ENCODE results near the gene ARID5B.
A peak's percentile ranks its signal among the peaks of the same experiment; 100 is the strongest.

Gene ARID5B

DNA sequence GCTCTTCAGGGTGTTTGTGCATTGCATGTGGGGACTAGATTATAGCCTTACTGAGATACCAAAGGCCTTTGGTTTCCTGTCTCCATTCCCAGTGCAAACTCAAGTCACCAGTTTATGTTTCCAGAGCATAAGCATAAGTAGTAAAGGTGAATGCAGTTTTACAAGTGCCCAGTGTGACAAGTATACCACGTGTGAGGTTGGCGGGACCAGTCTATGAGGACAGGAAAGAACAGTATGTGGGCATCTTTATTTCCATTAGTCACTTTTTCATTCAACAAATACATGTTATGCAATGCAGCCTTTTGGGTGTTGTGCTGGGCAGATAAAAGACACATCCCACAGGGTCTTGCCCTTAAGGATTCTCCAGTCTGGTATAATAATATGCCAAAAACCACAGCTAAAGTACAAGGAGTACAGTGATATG lies 146.5 kb downstream of the ARID5B start:
- Histone ChIP-seq H3K27me3 (ENCODE audit: control insufficient read depth, insufficient read depth, low read length) (peaks cover 22% of the 10 kb centered on the region), H3K27ac (ENCODE audit: low read length) (no peak overlapping the region), H3K9ac (ENCODE audit: low read length) (no peak overlapping the region), H3K4me3 (ENCODE audit: low read length) (no peak overlapping the region), H3K36me3 (ENCODE audit: control insufficient read depth, low read depth, low read length) (no peaks in the 10 kb centered on the region), H3K4me1 (ENCODE audit: control insufficient read depth, low read depth, low read length) (peaks cover 34% of the 10 kb centered on the region), H3K9me3 (ENCODE audit: control insufficient read depth, low read depth, low read length) (no peaks in the 10 kb centered on the region)

DNA sequence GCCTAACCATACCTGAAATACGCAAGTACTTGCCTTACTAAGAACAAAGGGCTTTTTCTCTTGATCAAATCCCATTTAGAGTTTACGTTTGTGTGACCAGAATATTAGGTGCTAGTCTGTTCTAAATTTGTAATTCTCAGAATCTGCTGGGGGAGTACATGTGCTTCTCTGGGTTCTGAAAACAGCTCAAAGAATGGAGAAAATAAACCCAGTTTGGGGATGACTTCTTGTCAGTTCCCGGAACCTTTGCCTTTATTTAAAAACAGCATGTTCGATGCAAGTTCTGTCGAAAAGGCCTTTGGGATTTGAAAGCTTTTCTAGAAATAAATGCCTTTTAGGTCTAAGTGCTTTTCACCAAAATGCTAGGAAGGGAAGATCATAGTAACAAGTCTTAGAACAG lies 147.0 kb downstream of the ARID5B start:
- Histone ChIP-seq H3K4me1 (ENCODE audit: control insufficient read depth, low read depth, low read length) (peaks cover 29% of the 10 kb centered on the region), H3K9ac (ENCODE audit: low read length) (no peak overlapping the region)

DNA sequence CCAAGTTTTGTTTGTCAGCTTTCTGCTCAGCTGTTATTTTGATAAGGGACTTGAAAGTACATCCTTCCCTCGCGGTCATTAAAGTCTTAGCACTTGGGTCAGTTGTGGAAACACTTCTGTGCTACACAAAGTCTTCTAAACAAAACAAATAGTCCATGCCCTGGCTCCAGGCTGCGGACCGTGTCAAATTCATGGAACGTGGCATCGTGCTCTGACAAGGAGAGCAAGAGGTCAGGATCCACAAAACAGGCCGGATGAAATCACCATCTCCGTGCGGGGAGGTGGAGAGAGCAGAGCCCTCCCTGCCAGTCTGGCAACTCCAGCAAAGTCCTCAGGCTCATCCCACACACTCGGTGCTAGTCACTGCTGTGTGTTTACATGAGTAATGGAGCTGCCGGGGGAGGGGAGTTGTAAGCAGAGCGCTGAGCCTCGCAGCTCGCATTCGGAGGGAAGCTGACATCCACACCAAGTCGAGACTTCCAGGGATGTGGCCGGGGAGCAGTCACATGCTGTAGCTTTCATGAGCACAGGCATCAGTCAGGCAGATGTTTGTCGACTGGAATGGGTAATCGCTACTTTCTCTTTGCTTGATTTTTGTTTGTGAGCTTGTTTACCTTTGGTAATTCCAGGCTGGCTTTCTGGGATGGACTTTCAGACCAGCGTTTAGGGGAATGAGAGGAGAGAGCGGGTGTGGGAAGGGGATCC lies 147.6 kb downstream of the ARID5B start:
- Histone ChIP-seq H3K9me3 (ENCODE audit: control insufficient read depth, low read depth, low read length) (no peaks in the 10 kb centered on the region), H3K36me3 (ENCODE audit: control insufficient read depth, low read depth, low read length) (no peaks in the 10 kb centered on the region), H3K27ac (ENCODE audit: low read length) (no peak overlapping the region), H3K9ac (ENCODE audit: low read length) (no peak overlapping the region), H3K4me3 (ENCODE audit: low read length) (peak overlapping the region; percentile 44), H3K27me3 (ENCODE audit: control insufficient read depth, insufficient read depth, low read length) (peaks cover 22% of the 10 kb centered on the region), H3K4me1 (ENCODE audit: control insufficient read depth, low read depth, low read length) (peaks cover 25% of the 10 kb centered on the region)

More for the DNA sequence above, 147.0 kb downstream of the ARID5B start:
- Histone ChIP-seq H3K9me3 (ENCODE audit: control insufficient read depth, low read depth, low read length) (no peaks in the 10 kb centered on the region), H3K4me3 (ENCODE audit: low read length) (peak overlapping the region; percentile 44), H3K27ac (ENCODE audit: low read length) (no peak overlapping the region), H3K27me3 (ENCODE audit: control insufficient read depth, insufficient read depth, low read length) (peaks cover 22% of the 10 kb centered on the region), H3K36me3 (ENCODE audit: control insufficient read depth, low read depth, low read length) (no peaks in the 10 kb centered on the region)

DNA sequence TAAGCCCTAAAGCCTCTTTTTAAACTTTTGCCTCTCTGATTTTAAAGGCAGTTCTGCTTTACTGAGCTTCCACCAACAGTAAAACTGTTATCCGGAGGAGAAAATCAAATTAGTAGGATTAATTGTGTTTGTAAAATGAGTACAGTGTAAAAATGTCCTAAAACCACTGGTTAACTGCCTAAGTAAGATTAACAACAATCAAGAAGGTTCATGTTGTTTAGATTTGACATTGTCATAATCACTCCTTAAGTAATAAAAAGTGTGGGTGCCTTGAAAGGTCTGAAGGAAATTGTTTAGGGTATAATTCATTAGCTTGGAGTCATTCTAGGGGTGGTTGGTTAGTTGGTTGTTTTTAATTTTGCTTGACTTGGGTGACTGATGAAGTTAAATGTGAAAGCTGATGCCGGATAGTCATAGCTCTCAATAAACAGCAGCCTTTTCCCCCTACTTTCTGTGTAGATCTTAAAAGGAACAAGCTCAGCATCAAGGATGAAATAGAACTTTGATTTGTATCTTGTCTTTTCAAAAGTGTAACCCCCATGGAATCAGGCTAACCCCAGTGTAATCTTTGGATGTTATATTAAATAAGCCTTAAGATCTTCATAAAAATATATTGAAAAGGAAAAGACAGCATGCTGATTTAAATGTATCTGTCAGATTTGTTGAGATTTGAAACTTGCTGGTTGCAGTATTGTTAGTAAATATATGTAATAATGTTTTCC lies 148.3 kb downstream of the ARID5B start:
- Histone ChIP-seq H3K27ac (ENCODE audit: low read length) (no peak overlapping the region), H3K36me3 (ENCODE audit: control insufficient read depth, low read depth, low read length) (no peaks in the 10 kb centered on the region), H3K27me3 (ENCODE audit: control insufficient read depth, insufficient read depth, low read length) (peaks cover 22% of the 10 kb centered on the region), H3K4me3 (ENCODE audit: low read length) (peak overlapping the region; percentile 44), H3K9ac (ENCODE audit: low read length) (no peak overlapping the region), H3K4me1 (ENCODE audit: control insufficient read depth, low read depth, low read length) (peaks cover 25% of the 10 kb centered on the region), H3K9me3 (ENCODE audit: control insufficient read depth, low read depth, low read length) (no peaks in the 10 kb centered on the region)

DNA sequence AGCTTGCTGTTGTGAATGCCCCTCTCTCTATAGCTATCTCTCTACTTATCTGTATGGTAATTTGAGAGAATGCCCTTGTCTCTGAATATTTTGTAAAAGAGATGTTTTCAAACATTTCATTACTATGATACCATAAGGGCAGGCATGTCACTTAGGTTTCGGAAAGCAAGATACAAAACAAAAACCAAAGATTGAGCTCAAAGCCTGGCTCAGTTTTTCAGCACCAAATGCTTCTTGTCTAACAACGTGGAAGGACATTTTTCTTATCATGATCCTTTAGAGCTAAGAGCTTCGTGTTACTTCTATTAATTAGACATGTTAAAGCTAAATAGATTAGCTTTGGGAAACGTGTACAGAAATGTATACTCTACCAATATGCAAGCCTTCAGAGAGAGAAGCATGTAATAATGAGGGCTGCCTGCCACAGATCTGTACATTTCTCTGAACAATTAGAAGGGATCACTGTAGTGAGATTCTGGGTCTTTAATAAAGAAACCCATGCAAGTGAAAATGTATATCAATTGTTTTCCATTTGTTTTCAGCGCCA lies 148.9 kb downstream of the ARID5B start:
- Histone ChIP-seq H3K9me3 (ENCODE audit: control insufficient read depth, low read depth, low read length) (no peaks in the 10 kb centered on the region), H3K27me3 (ENCODE audit: control insufficient read depth, insufficient read depth, low read length) (peaks cover 22% of the 10 kb centered on the region), H3K4me3 (ENCODE audit: low read length) (no peak overlapping the region), H3K27ac (ENCODE audit: low read length) (no peak overlapping the region), H3K4me1 (ENCODE audit: control insufficient read depth, low read depth, low read length) (peaks cover 25% of the 10 kb centered on the region), H3K36me3 (ENCODE audit: control insufficient read depth, low read depth, low read length) (no peaks in the 10 kb centered on the region), H3K9ac (ENCODE audit: low read length) (no peak overlapping the region)

DNA sequence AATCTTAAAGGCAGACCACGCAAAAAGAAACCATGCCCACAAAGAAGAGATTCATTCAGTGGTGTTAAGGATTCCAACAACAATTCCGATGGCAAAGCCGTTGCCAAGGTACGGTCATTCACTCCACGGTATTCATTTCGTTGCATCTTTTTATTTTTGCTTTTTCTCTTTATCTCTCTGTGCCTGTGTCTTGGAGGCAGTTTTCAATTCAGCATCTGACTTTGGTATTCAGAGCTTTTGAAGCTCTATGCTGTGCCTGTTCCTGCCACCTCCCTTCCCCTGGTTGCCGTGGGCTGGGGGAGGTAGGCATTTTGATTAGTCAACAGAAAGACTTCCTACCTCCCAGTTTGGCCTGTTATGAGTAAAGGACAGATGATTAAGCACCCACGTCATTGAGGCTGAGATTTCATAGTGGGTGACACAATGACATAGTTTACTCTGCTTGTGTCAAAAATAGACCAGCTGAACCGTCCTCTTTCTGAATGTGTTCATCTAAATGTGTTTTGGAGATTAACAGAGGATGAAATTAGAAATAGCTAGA lies 149.5 kb downstream of the ARID5B start:
- Histone ChIP-seq H3K9ac (ENCODE audit: low read length) (no peak overlapping the region), H3K36me3 (ENCODE audit: control insufficient read depth, low read depth, low read length) (no peaks in the 10 kb centered on the region), H3K9me3 (ENCODE audit: control insufficient read depth, low read depth, low read length) (no peaks in the 10 kb centered on the region), H3K27me3 (ENCODE audit: control insufficient read depth, insufficient read depth, low read length) (peaks cover 22% of the 10 kb centered on the region), H3K4me3 (ENCODE audit: low read length) (no peak overlapping the region), H3K4me1 (ENCODE audit: control insufficient read depth, low read depth, low read length) (peaks cover 25% of the 10 kb centered on the region), H3K27ac (ENCODE audit: low read length) (no peak overlapping the region)

DNA sequence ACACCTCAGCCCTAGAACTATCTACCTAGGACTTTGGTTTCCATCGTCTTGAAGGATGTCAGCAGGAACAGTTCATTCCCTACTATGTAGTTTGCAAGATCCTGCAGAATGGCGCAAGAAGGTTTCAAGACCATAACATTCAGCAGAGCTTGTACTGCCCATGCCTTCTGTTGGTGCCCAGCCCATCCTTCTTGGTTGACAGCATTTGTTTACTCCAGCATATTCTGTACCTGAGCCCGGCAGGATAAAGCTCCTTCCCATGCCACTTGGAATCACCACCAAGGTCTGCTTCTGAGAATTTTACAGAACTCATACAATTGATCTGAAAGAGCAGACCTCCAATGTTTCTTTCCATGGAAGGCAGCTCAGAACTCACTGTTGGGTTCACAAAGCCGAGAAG lies 150.8 kb downstream of the ARID5B start:
- H3K4me3 ChIP-seq (ENCODE audit: low read length), result no peak overlapping the region
- peaks cover 22% of the 10 kb centered on the region for H3K27me3 ChIP-seq (ENCODE audit: control insufficient read depth, insufficient read depth, low read length)
- no peak overlapping the region for H3K9ac ChIP-seq (ENCODE audit: low read length)
- no peaks in the 10 kb centered on the region for H3K36me3 ChIP-seq (ENCODE audit: control insufficient read depth, low read depth, low read length)
- no peak overlapping the region for H3K27ac ChIP-seq (ENCODE audit: low read length)
- peaks cover 25% of the 10 kb centered on the region for H3K4me1 ChIP-seq (ENCODE audit: control insufficient read depth, low read depth, low read length)
- H3K9me3 ChIP-seq (ENCODE audit: control insufficient read depth, low read depth, low read length), result no peaks in the 10 kb centered on the region

DNA sequence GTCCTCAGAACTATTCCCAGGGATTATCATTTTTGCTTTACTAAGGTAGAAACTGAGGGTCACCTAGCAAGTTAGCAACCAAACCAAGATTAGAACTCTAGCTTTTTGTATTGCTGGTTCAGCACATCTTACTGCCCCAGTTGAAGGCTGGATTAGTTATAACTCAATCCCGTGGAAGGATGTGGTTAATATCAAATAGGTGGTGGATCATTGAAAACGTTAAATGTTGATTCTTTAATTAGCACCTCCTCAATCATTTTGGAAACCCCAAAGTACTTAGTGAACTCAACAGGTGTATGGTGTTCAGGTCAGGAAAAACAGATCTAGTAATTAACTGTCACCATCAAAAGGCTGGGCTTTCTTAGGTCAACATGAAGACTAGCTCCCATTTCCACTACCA lies 152.4 kb downstream of the ARID5B start:
- Histone ChIP-seq H3K9ac (ENCODE audit: low read length) (no peak overlapping the region), H3K36me3 (ENCODE audit: control insufficient read depth, low read depth, low read length) (no peaks in the 10 kb centered on the region), H3K27ac (ENCODE audit: low read length) (no peak overlapping the region)

DNA sequence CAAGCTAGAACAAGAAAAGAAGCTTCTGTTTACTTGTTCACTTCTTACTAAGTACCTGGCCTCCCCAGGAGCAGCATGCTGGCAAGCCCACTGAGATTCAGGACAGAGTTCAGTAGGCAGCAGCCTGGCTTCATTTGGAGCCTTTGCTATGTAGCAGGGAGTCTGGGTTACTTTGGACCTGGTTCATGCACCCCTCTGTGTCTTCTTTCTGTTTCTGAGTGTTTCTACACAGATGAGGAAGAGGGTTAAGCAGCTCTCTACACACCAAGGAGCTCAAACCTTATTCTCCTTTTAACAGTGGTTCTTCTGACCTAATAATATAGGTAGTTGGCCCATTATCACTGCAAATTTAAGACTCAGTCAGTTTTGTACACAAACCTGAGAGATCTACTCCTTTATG lies 152.9 kb downstream of the ARID5B start:
- Histone ChIP-seq H3K4me3 (ENCODE audit: low read length) (no peak overlapping the region), H3K9ac (ENCODE audit: low read length) (no peak overlapping the region), H3K4me1 (ENCODE audit: control insufficient read depth, low read depth, low read length) (peaks cover 16% of the 10 kb centered on the region), H3K27ac (ENCODE audit: low read length) (no peak overlapping the region), H3K36me3 (ENCODE audit: control insufficient read depth, low read depth, low read length) (no peaks in the 10 kb centered on the region), H3K27me3 (ENCODE audit: control insufficient read depth, insufficient read depth, low read length) (peaks cover 12% of the 10 kb centered on the region), H3K9me3 (ENCODE audit: control insufficient read depth, low read depth, low read length) (no peaks in the 10 kb centered on the region)

More for the DNA sequence above, 152.4 kb downstream of the ARID5B start:
- Histone ChIP-seq H3K4me1 (ENCODE audit: control insufficient read depth, low read depth, low read length) (peaks cover 19% of the 10 kb centered on the region), H3K4me3 (ENCODE audit: low read length) (no peak overlapping the region), H3K27me3 (ENCODE audit: control insufficient read depth, insufficient read depth, low read length) (peaks cover 16% of the 10 kb centered on the region), H3K9me3 (ENCODE audit: control insufficient read depth, low read depth, low read length) (no peaks in the 10 kb centered on the region)

DNA sequence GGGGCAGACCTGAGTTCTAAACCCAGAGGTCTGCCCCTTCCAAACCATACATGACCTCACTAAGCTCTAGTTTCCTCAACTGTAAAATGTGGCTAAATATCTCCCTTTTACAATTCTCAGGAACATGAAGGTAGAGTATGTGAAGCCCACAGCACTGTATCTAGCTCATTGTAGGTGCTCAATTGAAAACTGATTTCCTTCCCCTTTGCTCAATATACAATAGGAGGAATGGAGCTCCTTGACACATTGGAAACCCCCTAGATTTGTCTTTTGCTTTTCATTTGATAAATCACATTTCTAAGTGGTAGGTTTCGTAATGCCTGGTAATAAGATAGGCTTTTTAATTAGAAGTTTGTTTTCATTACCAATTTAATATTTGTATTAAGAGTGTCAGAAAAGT lies 153.3 kb downstream of the ARID5B start:
- no peaks in the 10 kb centered on the region for H3K9me3 ChIP-seq (ENCODE audit: control insufficient read depth, low read depth, low read length)
- no peaks in the 10 kb centered on the region for H3K36me3 ChIP-seq (ENCODE audit: control insufficient read depth, low read depth, low read length)
- H3K4me3 ChIP-seq (ENCODE audit: low read length), result no peak overlapping the region
- H3K27me3 ChIP-seq (ENCODE audit: control insufficient read depth, insufficient read depth, low read length), result peaks cover 8% of the 10 kb centered on the region
- peaks cover 11% of the 10 kb centered on the region for H3K4me1 ChIP-seq (ENCODE audit: control insufficient read depth, low read depth, low read length)
- H3K9ac ChIP-seq (ENCODE audit: low read length), result no peak overlapping the region
- no peak overlapping the region for H3K27ac ChIP-seq (ENCODE audit: low read length)

DNA sequence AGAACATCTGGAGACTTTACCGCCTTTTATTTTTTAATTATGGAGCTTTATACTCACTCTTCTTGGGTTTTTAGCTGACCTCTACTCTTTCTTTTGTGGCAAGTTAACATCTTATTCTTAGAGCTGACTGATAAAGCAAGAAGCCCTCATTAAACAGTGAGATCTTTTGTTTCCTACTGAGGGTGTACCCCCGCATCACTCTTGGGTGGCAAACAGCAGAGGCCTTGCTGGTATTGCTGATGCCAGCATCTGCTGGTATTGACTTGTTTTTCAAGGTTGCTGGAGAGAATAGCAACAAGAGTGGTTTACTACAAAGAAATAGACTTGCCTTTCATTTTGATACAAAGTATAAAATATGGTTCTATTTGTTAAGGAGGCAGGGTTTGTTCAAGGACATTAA lies 154.7 kb downstream of the ARID5B start:
- no peak overlapping the region for H3K4me3 ChIP-seq (ENCODE audit: low read length)
- H3K9ac ChIP-seq (ENCODE audit: low read length), result no peak overlapping the region
- no peaks in the 10 kb centered on the region for H3K36me3 ChIP-seq (ENCODE audit: control insufficient read depth, low read depth, low read length)
- H3K27me3 ChIP-seq (ENCODE audit: control insufficient read depth, insufficient read depth, low read length), result no peaks in the 10 kb centered on the region
- no peak overlapping the region for H3K27ac ChIP-seq (ENCODE audit: low read length)
- H3K4me1 ChIP-seq (ENCODE audit: control insufficient read depth, low read depth, low read length), result peaks cover 5% of the 10 kb centered on the region
- H3K9me3 ChIP-seq (ENCODE audit: control insufficient read depth, low read depth, low read length), result no peaks in the 10 kb centered on the region

All from iPS-18a (cell line).